NCI-H1417 treated with DMSO at 0.1 percent for 48 hours (cell line): ENCODE results near the gene SPEM2.
"Not testable (repeated sequence)": the region's sequence is repeated elsewhere in the genome, so short reads cannot be mapped to it uniquely, and the experiment has no call there.

Experiments used
- DNase-seq: peaks from one replicate; lab custom pipeline; 2025; lab: John Stamatoyannopoulos, UW

The SPEM2 gene

GRCh38 chr17:7442142-7442541, 16.7 kb downstream of the SPEM2 start:
- DNase-seq: no peak

GRCh38 chr17:7443499-7444485, 18.4 kb downstream of the SPEM2 start:
- no peak for DNase-seq

GRCh38 chr17:7444682-7445618, 19.5 kb downstream of the SPEM2 start, which contains the start of gene CHRNB1:
Gene CHRNB1 (plus strand): TSS chr17:7445061. CDS start chr17:7445128, 67 bp downstream.
- DNase-seq: no peak

DNA sequence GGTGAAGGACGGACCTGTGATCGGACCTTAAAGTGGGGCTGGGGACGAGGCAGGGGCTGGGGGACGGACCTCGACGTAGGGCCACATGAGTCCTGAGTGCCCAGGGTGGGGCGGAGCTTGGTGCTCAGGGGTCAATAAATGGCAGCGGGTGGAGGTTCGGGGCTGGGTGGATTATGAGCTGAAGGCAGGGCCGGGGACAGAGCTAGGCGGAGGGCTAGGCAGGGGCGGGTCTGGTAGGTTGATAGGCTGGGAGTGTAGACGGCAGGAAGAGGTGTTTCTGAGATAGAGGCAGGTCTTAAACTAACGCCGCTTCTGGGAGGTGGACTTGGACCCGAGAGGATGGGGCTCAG, 20.2 kb downstream of the SPEM2 start:
- DNase-seq: no peak

GRCh38 chr17:7448461-7448860, 23.0 kb downstream of the SPEM2 start:
- DNase-seq: no peak

GRCh38 chr17:7459961-7460545, 34.6 kb downstream of the SPEM2 start:
- DNase-seq: no peak

- DNase-seq: no peak
These were observed 35.6 kb downstream of the SPEM2 start for GRCh38 chr17:7460850-7461660.

DNA sequence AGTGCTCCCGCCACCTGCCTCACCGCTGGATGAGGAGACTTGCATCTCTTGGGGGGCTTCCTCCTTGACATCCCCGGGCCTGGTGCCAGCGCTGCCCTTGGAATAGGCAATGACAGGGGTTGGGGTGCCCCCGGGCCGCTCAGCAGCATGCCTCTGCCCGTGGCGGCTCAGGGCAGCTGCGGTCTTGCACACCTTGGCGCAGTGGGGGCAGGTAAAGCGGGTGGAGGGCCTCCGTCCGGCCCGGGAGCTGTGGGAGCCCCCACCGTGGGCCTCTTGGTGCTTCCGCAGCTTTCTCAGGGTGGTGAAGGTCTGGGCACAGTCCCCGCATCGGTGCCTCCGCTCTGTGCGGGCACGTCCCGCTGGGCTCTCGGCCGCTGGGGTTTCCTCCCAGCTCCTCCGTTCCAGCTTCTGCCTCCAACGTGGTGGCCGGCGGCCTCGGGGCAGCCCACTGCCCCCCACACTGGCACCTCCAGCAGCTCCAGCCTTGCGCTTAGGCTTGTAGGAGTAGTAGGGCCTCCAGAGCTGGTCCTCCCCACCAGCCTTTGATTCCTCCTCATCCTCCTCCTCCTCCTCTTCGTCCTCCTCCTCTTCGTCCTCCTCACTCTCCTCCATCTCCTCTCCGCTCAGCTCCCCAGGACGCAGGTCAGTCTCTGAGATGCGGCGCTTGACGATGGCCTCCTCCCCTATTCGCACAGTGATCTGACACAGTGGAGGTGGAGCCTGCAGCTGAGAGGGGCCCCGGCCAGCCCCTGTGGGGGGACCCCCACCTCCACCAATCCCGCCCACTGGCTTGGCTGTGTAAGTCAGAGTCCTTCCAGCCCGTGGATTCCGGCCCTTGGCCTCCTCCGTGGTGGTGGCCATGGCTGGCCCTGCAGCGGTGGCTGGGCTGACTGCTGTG, 37.3 kb downstream of the SPEM2 start:
- no peak for DNase-seq

DNA sequence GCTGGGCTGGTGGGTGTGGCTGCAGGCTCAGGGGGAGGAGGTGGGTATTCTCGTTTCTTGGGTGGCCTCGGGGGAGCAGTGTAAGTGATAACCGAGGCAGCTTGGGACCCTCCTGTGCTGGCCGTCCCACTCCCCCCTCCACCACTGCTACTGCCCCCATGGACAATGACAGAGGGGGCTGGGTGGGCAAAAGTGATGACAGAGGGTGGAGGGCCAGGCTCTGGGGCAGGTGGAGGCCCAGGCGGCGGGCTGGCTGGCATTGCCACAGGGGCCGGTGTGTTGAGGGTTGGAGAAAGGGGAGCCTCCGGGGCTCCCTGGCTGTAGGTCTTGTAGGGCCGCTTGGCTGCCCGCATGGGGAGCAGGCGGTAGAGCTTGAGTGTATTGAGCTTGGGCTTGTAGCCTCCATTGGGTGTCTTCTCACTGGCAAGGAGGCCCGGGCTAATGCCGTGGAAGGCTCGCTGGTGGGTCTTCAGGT, 38.0 kb downstream of the SPEM2 start:
- no peak for DNase-seq

DNA sequence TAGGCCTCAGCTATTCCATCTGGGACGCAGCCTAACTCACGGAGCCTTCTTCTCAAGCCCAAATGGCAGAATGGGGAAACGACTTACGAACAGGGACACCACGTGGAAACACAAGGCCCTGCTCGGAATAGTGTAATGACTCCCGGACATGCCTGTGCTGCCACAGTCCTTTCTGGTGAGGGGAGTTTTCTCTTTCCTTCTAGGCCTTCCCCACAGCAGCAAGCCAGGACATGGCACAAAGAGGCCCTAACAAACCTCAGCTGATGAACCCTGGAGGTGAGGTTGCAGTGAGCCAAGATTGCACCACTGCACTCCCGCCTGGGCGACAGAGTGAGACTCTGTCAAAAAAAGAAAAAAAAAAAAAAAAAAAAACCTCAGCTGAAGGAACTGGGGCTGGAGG, 38.7 kb downstream of the SPEM2 start:
- DNase-seq: no peak

DNA sequence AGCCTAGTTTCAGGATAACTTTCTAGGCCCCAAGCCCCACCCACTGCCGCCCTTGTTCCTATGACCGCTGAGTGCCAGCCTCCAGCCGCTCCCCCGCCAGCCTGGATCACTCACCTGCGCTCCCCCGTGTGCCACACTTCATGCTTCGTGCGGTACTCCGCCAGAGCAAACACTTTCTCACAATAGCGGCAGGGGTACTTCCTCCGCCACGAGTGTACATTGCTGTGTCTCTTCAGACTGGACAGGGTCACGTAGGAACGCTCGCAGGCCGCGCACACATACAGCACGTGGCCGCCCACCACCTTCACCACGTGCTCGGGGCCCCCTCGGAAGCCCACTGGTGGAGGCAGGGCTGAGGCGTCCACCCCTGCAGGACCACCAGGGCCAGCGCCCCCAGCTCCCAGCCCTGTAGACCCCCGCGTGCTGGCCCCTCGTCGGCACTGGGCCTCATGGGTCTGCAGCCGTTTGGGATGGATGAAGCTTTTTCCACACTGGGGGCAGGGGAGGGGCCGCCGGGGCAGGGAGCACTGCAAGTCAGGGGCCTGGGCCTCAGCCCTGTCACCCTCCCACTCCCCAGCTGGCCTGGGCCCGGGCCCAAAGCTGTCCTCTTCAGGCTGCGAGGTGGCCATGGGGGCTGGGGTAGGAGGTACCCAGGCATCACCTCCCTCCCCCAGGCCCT, 40.3 kb downstream of the SPEM2 start:
- DNase-seq: no peak

GRCh38 chr17:7466318-7466638, 40.9 kb downstream of the SPEM2 start:
- DNase-seq: no peak

DNA sequence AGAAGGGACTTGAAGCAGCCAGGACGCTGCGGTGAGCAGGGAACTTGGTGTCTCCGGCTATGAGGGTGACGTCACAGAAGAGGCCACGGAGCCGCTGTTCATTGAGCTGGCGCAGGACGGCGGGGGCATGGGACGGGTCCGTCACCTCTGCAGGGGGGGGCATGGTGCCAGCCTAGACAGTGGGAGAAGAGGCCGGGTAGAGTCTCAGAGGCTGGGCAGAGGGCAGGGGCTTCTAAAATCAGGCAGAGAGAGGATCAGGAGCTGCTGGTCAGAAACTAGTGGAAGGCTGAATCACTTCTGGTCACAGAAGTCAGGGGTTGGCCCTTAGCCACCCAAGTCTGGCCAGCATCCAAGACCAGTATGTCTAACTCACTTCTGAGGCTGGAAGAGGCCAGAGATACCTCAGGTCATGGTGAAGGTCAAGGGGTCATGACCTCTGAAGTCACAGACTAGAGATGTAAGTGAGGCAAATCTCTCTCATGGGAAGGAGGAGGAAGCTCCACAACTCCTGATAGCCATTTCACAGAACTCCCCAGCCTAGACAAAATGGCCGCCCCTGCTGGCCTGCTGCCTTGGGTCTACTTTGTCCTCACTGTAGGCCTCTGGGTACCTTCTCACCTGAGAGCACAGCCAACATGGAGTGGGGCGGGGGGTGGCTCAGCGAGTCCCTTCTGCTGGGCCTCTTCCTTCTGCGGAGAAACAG, 41.4 kb downstream of the SPEM2 start:
- DNase-seq: no peak

DNA sequence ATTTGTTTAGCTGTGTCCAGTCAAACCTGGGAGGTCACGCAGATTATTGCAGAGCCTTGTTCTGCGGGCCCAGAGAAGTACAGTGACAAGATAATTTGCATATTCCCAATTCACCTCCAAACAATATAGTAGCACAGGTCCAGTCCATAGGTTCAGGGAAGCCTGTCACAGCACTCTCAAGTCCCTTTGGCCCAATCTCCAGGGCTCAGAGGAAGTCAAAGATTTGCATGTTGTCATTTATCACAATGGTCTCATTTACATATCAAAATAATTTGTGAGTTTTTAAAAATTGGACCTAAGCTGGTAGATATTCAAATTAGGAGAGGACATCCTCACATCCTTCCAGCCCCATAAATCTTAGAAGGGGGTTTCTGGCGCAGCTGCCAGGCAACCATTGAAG, 42.1 kb downstream of the SPEM2 start:
- no peak for DNase-seq

DNA sequence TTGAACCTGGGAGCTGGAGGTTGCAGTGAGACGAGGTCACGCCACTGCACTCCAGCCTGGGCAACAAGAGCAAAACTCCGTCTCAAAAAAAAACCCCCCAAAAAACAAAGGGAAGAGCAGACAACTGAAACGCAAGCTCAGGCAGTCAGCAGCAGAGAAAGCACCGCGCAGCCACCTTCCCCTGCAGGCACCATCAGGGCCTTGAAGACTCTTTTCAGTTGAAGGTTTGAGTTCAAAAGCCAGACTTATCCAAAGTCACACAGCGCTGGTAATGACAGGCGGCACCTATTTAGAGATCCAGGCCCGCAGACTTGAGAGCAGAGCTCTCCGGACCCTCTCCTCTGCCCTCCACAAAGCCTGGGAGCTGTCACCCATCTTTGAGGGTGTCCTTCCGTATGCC, 42.9 kb downstream of the SPEM2 start:
- no peak for DNase-seq

DNA sequence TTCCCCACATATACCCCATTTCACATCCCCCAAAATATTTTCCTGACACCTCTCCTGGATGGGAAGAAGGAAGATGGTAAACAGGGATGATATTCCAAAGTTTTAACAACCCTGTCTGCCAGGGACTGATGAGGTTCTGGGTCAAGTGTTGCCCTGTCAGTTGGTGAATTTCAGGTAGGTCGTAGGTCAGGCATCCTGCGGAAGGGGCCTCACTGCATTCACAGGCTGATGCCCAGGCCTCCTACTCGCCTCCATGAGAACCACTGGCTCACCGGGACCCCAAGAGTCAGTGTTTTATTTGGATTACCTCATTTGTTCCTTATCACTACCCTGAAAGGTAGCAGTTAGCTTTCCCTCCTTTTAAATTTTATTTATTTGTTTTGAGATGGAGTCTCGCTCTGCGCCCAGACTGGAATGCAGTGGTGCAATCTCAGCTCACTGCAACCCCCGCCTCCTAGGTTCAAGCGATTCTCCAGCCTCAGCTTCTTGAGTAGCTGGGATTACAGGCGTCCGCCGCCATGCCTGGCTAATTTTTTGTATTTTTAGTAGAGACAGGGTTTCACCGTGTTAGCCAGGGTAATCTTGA, 43.5 kb downstream of the SPEM2 start:
- DNase-seq: no peak

GRCh38 chr17:7469843-7470242, 44.4 kb downstream of the SPEM2 start:
- not testable (repeated sequence) for DNase-seq

DNA sequence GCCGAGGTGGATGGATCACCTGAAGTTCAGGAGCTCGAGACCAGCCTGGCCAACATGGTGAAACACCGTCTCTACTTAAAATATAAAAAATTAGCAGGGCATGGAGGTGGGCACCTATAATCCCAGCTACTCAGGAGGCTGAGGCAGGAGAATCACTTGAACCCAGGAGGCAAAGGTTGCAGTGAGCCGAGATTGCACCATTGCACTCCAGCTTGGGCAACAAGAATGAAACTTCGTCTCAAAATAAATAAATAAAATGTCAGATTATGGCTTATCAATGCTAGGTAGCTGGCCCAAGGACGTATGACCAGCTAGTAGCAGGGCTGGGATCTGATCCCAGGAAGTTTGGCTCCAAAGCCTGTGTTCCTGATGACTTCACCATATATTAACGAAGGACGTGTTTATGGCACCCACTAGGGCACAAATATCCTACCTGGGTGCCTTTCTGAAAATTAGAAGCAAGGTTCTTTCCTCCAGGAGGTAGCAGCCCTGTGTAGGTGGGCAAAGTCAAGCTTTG, 45.1 kb downstream of the SPEM2 start:
- DNase-seq: not testable (repeated sequence)

DNA sequence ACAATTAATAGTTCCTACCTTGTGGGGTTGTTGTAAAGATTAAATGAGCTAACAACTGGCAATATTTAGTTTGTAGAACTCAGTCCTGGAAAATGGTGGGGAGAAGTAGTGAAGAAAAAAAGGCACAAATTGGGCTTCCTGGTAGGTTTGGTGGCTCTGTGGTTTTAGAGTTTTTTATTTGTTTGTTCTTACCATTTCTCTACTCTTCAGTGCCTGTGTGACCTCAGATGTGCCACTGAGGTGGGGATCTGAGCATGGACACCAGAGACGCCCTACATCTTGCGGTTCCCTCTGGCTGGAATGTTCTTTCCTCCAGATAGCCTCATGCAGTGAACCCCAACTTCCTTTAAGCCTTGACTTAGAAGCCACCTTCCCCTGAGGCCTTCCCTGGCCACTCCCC, 46.3 kb downstream of the SPEM2 start:
- no peak for DNase-seq
